Thyroid gland (tissue), 4 donors: ENCODE results near the gene F8. TPM values are rescaled to one million over a fixed set of nuclear protein-coding genes. Genes with fewer than 3 reads are reported as not detected.

Experiments used
- DNase-seq, 2 donors: peaks; one replicate each; pipeline ENCODE4 v3.0.0-alpha.2; 2019
- H3K27ac ChIP-seq, 3 donors: fragments of 200-600 bp; sonication (generic); 1 replicate in 2 of 3; 2 replicates in 1 of 3; pipeline ENCODE4 v1.5.1; 2016 to 2019; ENCODE audit warnings: mild to moderate bottlenecking in 1 of 3, moderate library complexity in 1 of 3
- H3K27me3 ChIP-seq: fragments of 200-600 bp; sonication (generic); one replicate; pipeline ENCODE4 v1.5.1; 2019
- H3K36me3 ChIP-seq, 2 donors: fragments of 200-600 bp; sonication (generic); one replicate each; pipeline ENCODE4 v1.5.1; 2016 to 2019
- H3K4me1 ChIP-seq, 2 donors: fragments of 200-600 bp; sonication (generic); one replicate each; pipeline ENCODE4 v1.5.1; 2017 to 2019
- H3K4me3 ChIP-seq, 3 donors: fragments of 200-600 bp; sonication (generic); replicated peaks in 1 of 3; 1 replicate in 2 of 3; 2 replicates in 1 of 3; pipeline ENCODE4 v1.5.1; 2016; ENCODE audit warnings: mild to moderate bottlenecking in 1 of 3
- H3K9me3 ChIP-seq: fragments of 200-600 bp; sonication (generic); one replicate; pipeline ENCODE4 v1.5.1; 2017
- CTCF ChIP-seq, 6 experiments: fragments of 200-600 bp in 3 of 6; fragments of 450-650 bp in 3 of 6; sonication (generic) in 3 of 6; IDR thresholded peaks; one replicate each; pipeline ENCODE4 v1.5.1; 2016 to 2019; ENCODE audit warnings: antibody characterized with exemption in 6 of 6, mild to moderate bottlenecking in 2 of 6, inconsistent platforms in 1 of 6, moderate library complexity in 1 of 6
- POLR2A ChIP-seq, 2 donors: fragments of 450-650 bp; IDR thresholded peaks; one replicate each; pipeline ENCODE4 v1.6.1; 2017; ENCODE audit warnings: antibody characterized with exemption in 2 of 2, mild to moderate bottlenecking in 2 of 2, moderate library complexity in 1 of 2
- WGBS, 2 donors: methylation state at CpG; one replicate each; pipeline ENCODE4 v1.1.5; 2017; 5-methylcytosine and 5-hydroxymethylcytosine counted together
- intact Hi-C: fragments of 100-400 bp; cut with DNase I; formaldehyde crosslinking; loops from one replicate; pipeline ENCODE4 v1.15.1; 2023
- total RNA-seq, 4 donors: library from RNA; depleted of rRNA; stranded (reverse); fragments of >200 nt; gene quantifications; one replicate each; pipeline ENCODE4 v1.2.3, GENCODE V29; 2016

F8 gene
- total RNA-seq, 4 donors from 2014 or later = 17.3 to 43.1 (median 29.3) TPM

GRCh38 chrX:155028877-155029291, 6.4 kb upstream of the F8 start:
- intact Hi-C loops = no loop called here
- no peak for TF ChIP-seq POLR2A (IDR thresholded peaks at IDR 0.05)
- TF ChIP-seq CTCF (IDR thresholded peaks at IDR 0.05) = no peak
- Histone ChIP-seq H3K4me1 (no peaks in the 10 kb centered on the region), H3K36me3 (no peaks in the 10 kb centered on the region), H3K27me3 (no peaks in the 10 kb centered on the region), H3K4me3 (no peak overlapping the region), H3K27ac (peak overlapping the region in 1 of 3 donors; percentile 93), H3K9me3 (no peaks in the 10 kb centered on the region)
- DNase-seq = no peak
- 89 to 90% methylated on average over 2 of the region's 2 CpGs for WGBS, 2 donors

- TF ChIP-seq CTCF (IDR thresholded peaks at IDR 0.05) (no peak), POLR2A (IDR thresholded peaks at IDR 0.05) (no peak)
- H3K27ac ChIP-seq = peak overlapping the region; percentile 84 to 95 (median 93)
- WGBS, 2 donors = 23% methylated on average over 3 of the region's 3 CpGs
- intact Hi-C loops = no loop called here
- H3K36me3 ChIP-seq = no peaks in the 10 kb centered on the region
- no peaks in the 10 kb centered on the region for H3K27me3 ChIP-seq
- H3K9me3 ChIP-seq = no peaks in the 10 kb centered on the region
- H3K4me1 ChIP-seq = no peaks in the 10 kb centered on the region
- DNase-seq = no peak
- H3K4me3 ChIP-seq = peak overlapping the region in 2 of 3 donors; percentile 43 to 49
These were observed 5.6 kb upstream of the F8 start for GRCh38 chrX:155028129-155028528.

- no peaks in the 10 kb centered on the region for H3K4me1 ChIP-seq
- no peaks in the 10 kb centered on the region for H3K27me3 ChIP-seq
- no peak for TF ChIP-seq CTCF (IDR thresholded peaks at IDR 0.05)
- peak in 1 of 2 donors; percentile 59 for TF ChIP-seq POLR2A (IDR thresholded peaks at IDR 0.05)
- 1 to 2% methylated on average over 14 of the region's 14 CpGs for WGBS, 2 donors
- H3K27ac ChIP-seq = peak overlapping the region; percentile 84 to 95 (median 93)
- peak overlapping the region; percentile 15 to 49 (median 43) for H3K4me3 ChIP-seq
- no peaks in the 10 kb centered on the region for H3K9me3 ChIP-seq
- peak in 1 of 2 donors; percentile 5 for DNase-seq
- no peaks in the 10 kb centered on the region for H3K36me3 ChIP-seq
- intact Hi-C loops = no loop called here
These were observed 5.1 kb upstream of the F8 start for GRCh38 chrX:155027509-155028066.

- intact Hi-C loops = no loop called here
- DNase-seq = peak; percentile 94 to 95
- Histone ChIP-seq H3K4me1 (no peaks in the 10 kb centered on the region), H3K27me3 (no peaks in the 10 kb centered on the region), H3K9me3 (no peaks in the 10 kb centered on the region), H3K4me3 (peak within 1 kb of the TSS; percentile 15 to 49 (median 43)), H3K27ac (peak within 1 kb of the TSS; percentile 84 to 95 (median 93)), H3K36me3 (no peaks in the 10 kb centered on the region)
- 0% methylated on average over 1 to 9 of the region's 82 CpGs for WGBS, 2 donors
- peak in 1 of 2 donors; percentile 83 for TF ChIP-seq POLR2A (IDR thresholded peaks at IDR 0.05)
- TF ChIP-seq CTCF (IDR thresholded peaks at IDR 0.05) = no peak
These were observed 4.4 kb upstream of the F8 start, which contains the start of gene FUNDC2 for GRCh38 chrX:155026727-155027508. Gene FUNDC2, plus strand, starts transcription at chrX:155026844. Its CDS starts 95 bp downstream, at chrX:155026939.

- H3K27ac ChIP-seq = peak overlapping the region; percentile 84 to 95 (median 93)
- DNase-seq = no peak
- no peaks in the 10 kb centered on the region for H3K4me1 ChIP-seq
- no peaks in the 10 kb centered on the region for H3K36me3 ChIP-seq
- H3K9me3 ChIP-seq = no peaks in the 10 kb centered on the region
- peak overlapping the region in 2 of 3 donors; percentile 31 to 49 for H3K4me3 ChIP-seq
- intact Hi-C loops = no loop called here
- no peak for TF ChIP-seq POLR2A (IDR thresholded peaks at IDR 0.05)
- no peak for TF ChIP-seq CTCF (IDR thresholded peaks at IDR 0.05)
- WGBS, 2 donors = 1% methylated on average over 12 to 13 of the region's 16 CpGs
- H3K27me3 ChIP-seq = no peaks in the 10 kb centered on the region
These were observed 3.9 kb upstream of the F8 start for GRCh38 chrX:155026420-155026726.
